Ascending aorta (tissue), 2 donors: ENCODE results near the gene CASS4. TPM values are rescaled to one million over a fixed set of nuclear protein-coding genes. Genes with fewer than 3 reads are reported as not detected.

Experiments
- DNase-seq, 2 donors: peaks; one replicate each; pipeline ENCODE4 v3.0.0-alpha.2; 2019; ENCODE audit warnings: low spot score in 2 of 2
- H3K27ac ChIP-seq, 2 donors: fragments of 200-600 bp; sonication (generic); one replicate each; pipeline ENCODE4 v1.5.1; 2016 to 2017; ENCODE audit warnings: mild to moderate bottlenecking in 1 of 2
- H3K27me3 ChIP-seq: fragments of 200-600 bp; sonication (generic); one replicate; pipeline ENCODE4 v1.5.1; 2017
- H3K36me3 ChIP-seq, 2 donors: fragments of 200-600 bp; sonication (generic); one replicate each; pipeline ENCODE4 v1.5.1; 2016
- H3K4me1 ChIP-seq, 2 donors: fragments of 200-600 bp; sonication (generic); one replicate each; pipeline ENCODE4 v1.5.1; 2016 to 2017; ENCODE audit warnings: mild to moderate bottlenecking in 1 of 2
- H3K4me3 ChIP-seq, 2 donors: fragments of 200-600 bp; sonication (generic); one replicate each; pipeline ENCODE4 v1.5.1; 2016 to 2017; ENCODE audit warnings: mild to moderate bottlenecking in 1 of 2
- H3K9me3 ChIP-seq, 2 donors: fragments of 200-600 bp; sonication (generic); one replicate each; pipeline ENCODE4 v1.5.1; 2016
- CTCF ChIP-seq, 3 experiments: fragments of 200-600 bp in 2 of 3; fragments of 450-650 bp in 1 of 3; sonication (generic) in 2 of 3; IDR thresholded peaks; one replicate each; pipeline ENCODE4 v1.5.1; 2016 to 2019; ENCODE audit warnings: antibody characterized with exemption in 3 of 3, mild to moderate bottlenecking in 1 of 3, moderate library complexity in 1 of 3
- intact Hi-C: fragments of 100-400 bp; cut with DNase I; formaldehyde crosslinking; loops from one replicate; pipeline ENCODE4 v1.15.1; 2023
- total RNA-seq: library from RNA; depleted of rRNA; stranded (reverse); fragments of >200 nt; gene quantifications from one replicate; pipeline ENCODE4 v1.1.0, GENCODE V29; 2016

The CASS4 gene
- total RNA-seq, 1 donor from 2014 or later = 11.2 TPM

DNA sequence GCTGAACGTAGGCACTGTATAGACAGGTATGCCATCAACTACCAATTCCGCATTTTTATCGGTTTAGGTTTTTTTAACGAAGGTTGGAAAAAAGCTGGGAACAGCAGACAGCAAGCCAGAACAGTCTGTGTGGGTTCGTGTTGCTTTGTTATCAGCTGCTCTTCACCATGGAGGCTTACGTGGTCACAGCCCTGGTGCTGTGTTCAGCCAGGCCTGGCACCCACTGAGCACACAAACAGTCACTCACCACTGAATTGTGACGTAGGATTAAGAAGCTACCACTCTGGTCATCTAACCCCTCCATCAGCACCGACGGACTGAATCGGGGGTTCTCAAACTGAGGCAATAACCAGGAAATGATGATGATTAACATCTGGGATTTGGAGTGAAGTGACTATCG lies 40.1 kb upstream of the CASS4 start:
- Histone ChIP-seq H3K4me1 (no peaks in the 10 kb centered on the region), H3K9me3 (no peaks in the 10 kb centered on the region)

GRCh38 chr20:56372850-56373249 lies 39.2 kb upstream of the CASS4 start:
- H3K4me1 ChIP-seq = no peaks in the 10 kb centered on the region
- H3K27ac ChIP-seq = no peak overlapping the region
- H3K9me3 ChIP-seq = no peaks in the 10 kb centered on the region
- DNase-seq = no peak
- no peaks in the 10 kb centered on the region for H3K27me3 ChIP-seq
- H3K4me3 ChIP-seq = no peak overlapping the region
- no peak for TF ChIP-seq CTCF (IDR thresholded peaks at IDR 0.05)
- H3K36me3 ChIP-seq = peaks cover 0 to 8% of the 10 kb centered on the region in 2 donors
- intact Hi-C loops = no loop called here

More for the DNA sequence above, 40.1 kb upstream of the CASS4 start:
- no peak for TF ChIP-seq CTCF (IDR thresholded peaks at IDR 0.05)
- Histone ChIP-seq H3K27ac (no peak overlapping the region), H3K4me3 (no peak overlapping the region), H3K36me3 (peaks cover 7 to 16% of the 10 kb centered on the region in 2 donors), H3K27me3 (no peaks in the 10 kb centered on the region)
- DNase-seq = no peak
- intact Hi-C loops = no loop called here

DNA sequence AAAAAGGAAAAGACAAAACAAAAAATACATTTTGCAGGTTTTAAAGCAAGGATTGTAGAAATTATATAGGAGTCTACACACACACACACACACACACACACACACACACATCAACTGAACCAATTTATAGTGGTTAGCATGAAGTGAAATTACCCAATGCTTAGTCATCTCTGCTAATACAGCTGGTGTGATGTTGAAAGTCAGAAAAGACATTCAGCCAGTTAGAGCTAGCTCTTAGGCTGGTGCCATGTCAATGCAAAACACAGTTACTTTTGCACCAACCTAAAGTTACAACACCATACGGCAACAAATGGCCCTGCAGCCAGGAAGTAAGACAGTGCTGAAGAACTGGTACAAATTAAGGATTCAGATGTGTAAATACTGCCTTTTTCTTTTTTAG lies 38.1 kb upstream of the CASS4 start:
- no peak for TF ChIP-seq CTCF (IDR thresholded peaks at IDR 0.05)
- no peak overlapping the region for H3K27ac ChIP-seq
- no peaks in the 10 kb centered on the region for H3K4me1 ChIP-seq
- H3K36me3 ChIP-seq = peaks cover 0 to 3% of the 10 kb centered on the region in 2 donors
- intact Hi-C loops = no loop called here
- no peak overlapping the region for H3K4me3 ChIP-seq
- H3K9me3 ChIP-seq = no peaks in the 10 kb centered on the region
- DNase-seq = no peak
- H3K27me3 ChIP-seq = no peaks in the 10 kb centered on the region

DNA sequence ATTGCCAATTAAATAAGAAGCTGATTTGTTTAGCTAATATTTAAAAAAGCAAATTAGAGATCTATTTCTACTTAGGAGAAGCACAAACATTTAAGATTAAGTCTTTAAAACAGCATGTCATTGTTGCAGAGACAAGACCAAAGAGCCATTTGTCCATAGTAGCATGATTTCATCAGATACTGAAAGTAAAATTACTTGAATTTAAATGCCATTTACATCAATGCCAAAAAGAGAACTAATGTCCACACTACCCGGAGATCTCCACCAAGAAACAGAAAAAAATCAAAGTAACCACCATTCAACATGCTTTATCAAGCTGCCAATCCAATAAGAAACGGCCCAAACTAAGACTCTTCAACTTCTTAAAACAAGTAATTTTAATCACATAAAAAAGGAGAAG lies 35.7 kb upstream of the CASS4 start:
- intact Hi-C loops = no loop called here
- H3K27me3 ChIP-seq = no peaks in the 10 kb centered on the region
- no peak for TF ChIP-seq CTCF (IDR thresholded peaks at IDR 0.05)

DNA sequence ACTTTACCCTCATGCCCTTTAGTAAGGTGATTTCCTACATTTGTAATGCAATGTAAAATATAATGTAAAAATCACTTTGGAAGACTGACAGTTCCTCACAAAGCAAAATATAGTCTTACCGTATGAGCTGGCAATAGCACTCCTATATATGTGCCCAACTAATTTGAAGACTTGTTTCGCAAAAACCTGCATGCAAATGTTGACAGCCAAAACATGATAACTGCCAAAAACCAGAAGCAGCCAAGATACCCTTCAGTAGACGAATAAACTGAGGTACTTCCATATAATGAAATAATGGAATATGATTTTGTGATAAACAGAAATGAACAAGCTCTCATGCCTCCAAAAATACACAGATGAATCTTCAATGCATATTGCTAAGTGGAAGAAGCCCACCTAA lies 33.7 kb upstream of the CASS4 start:
- peaks cover 0 to 4% of the 10 kb centered on the region in 2 donors for H3K4me1 ChIP-seq
- H3K9me3 ChIP-seq = no peaks in the 10 kb centered on the region
- TF ChIP-seq CTCF (IDR thresholded peaks at IDR 0.05) = no peak
- H3K27me3 ChIP-seq = no peaks in the 10 kb centered on the region
- H3K27ac ChIP-seq = no peak overlapping the region
- no peak overlapping the region for H3K4me3 ChIP-seq
- intact Hi-C loops = no loop called here
- H3K36me3 ChIP-seq = no peaks in the 10 kb centered on the region
- no peak for DNase-seq

More for the DNA sequence above, 35.7 kb upstream of the CASS4 start:
- Histone ChIP-seq H3K27ac (no peak overlapping the region), H3K4me3 (no peak overlapping the region), H3K36me3 (peaks cover 0 to 3% of the 10 kb centered on the region in 2 donors), H3K9me3 (no peaks in the 10 kb centered on the region), H3K4me1 (peaks cover 0 to 4% of the 10 kb centered on the region in 2 donors)
- no peak for DNase-seq

DNA sequence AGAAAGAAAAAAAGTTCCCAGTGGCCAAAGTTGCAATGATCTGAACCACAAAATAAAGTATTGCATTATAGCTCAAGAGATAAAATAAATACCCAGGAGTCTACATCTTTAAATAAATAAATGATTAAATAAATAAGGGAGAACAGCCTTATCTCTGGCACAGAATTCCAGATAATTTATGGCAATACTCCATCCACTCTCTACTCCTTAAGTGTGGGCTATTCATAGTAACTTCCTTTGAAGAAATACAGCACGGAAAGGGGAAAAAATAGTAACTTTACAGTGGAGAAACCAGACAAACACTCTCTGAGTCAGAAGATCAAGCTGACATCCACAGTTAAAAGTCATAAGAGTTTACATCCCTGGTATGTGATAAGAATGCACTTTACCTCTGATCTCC lies 31.7 kb upstream of the CASS4 start:
- no peak overlapping the region for H3K27ac ChIP-seq
- H3K27me3 ChIP-seq = no peaks in the 10 kb centered on the region
- intact Hi-C loops = no loop called here
- no peaks in the 10 kb centered on the region for H3K36me3 ChIP-seq
- no peak for TF ChIP-seq CTCF (IDR thresholded peaks at IDR 0.05)
- peaks cover 0 to 4% of the 10 kb centered on the region in 2 donors for H3K4me1 ChIP-seq
- no peak for DNase-seq
- H3K4me3 ChIP-seq = no peak overlapping the region
- no peaks in the 10 kb centered on the region for H3K9me3 ChIP-seq
